HG03280 (cell line): ENCODE measurements around the gene CDK7.
"Not testable (repeated sequence)": the region's sequence is repeated elsewhere in the genome, so short reads cannot be mapped to it uniquely, and the experiment has no call there.

ENCODE experiments used
- ATAC-seq: cut with Tn5 transposase; IDR thresholded peaks from one replicate; pipeline ENCODE4 v1.9.1; 2021; ENCODE audit warnings: mild to moderate bottlenecking, moderate library complexity; ENCODE audit not compliant: unreplicated experiment

The CDK7 gene

DNA sequence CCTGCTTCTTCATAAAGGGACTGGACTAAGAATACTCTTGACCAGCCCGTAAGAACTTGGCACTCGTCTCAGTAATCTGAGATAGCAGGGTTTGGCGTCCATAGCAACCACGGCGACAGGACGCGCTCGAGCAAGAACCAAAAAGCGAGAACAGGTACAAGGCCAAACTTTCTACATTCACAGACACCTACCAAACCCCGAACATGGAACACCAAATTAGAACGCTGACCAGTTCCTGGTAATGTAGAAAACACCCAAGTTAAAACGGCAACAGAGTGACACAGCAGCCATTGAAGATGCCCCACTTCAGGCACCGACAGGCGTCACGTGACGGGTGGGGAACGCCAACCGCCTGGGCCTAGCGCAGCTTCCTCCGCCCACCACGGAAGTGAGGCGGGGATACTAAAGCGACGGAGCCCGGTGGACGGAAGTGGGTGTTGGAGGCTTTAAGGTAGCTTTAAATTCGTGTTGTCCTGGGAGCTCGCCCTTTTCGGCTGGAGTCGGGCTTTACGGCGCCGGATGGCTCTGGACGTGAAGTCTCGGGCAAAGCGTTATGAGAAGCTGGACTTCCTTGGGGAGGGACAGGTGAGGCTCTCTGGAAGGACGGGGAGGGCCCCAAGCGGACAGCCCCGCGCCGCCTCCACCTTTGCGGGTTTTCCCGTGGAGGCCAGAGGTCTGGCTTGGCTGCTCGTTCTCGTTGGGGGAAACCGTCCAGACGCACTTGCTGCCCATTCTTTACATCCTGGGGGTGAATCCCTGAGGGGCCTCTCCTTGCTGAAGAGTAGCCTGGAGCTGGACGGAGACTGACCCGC, at the start of gene CDK7:
Gene CDK7, plus strand, starts transcription at position 430 of the 812 bp plus-strand sequence. Its CDS starts 90 bp downstream, at position 520.
- peak; percentile 99 for ATAC-seq

DNA sequence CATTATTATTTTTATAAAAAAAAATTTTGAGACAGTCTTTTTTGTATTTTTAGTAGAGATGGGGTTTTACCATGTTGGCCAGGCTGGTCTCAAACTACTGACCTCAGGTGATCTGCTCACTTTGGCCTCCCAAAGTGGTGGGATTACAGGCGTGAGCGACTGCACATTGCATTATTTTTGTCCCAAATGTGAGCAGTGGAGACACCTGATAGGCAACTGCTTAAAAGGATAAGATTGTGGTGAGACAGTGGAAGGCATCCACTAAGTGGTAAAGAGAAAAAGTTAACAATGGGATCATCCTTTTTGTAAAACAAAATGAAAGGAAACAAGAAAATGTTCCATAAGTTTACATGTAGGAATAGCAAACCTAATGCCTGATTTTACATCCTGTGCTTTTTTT, 47.3 kb upstream of the CDK7 start:
- no peak for ATAC-seq

DNA sequence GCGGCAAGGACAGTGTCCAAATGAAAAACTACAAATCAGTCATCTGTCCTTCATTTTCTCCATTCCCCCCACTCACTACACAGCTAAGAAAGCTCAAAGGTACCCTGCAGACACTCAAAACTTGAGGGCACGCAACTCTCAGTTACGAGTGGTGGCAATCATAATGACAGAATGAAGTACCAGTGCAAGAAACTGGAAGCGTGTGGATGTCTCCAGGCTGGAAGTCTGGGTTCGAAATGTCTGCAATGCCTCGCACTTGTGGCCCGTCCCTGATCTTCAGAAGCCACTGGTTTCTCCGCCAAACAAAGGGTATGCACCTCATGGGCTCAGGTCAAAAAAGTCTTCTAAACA, 45.9 kb upstream of the CDK7 start:
- no peak for ATAC-seq

DNA sequence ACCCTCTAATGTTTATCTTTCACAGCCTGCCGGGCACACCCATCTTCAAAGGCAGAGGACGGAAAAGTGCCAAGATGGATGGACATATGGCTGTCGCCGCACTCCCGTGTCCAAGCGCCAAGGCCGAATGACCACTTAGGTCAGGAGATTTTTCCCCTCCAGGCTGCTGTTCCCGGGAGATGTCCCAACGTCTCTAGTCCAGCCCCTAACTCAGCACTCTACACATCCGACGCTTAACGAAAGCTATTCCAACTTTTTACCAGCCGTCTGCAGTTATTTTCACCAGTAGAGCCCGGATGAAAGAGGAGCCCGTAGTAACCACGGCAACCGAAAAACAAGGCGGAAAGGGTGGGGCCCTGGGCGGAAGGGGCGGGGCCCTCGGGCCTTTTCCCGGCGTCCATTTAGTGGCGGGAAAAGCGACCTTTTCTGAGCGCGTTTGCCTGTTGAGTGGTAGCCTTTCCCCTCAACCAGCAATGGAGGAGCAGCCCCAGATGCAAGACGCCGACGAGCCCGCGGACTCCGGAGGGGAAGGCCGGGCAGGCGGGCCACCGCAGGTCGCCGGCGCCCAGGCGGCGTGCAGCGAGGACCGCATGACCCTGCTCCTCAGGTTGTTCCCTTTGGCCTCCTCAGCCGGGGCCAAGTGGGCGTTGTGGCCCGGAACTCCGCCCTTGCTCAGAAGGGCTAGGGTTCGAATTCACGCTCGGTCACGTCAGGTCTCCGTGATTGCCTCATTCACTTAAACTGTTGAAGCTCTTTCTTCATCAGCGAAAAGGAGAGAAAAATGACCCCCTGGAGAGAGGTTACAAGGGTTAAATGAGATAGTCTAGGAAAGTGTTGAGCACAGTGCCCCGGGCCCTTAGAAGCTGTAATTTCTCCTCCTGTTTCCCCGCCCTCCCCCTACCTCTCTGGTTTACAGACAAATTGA, 45.3 kb upstream of the CDK7 start, which contains the start of gene CENPH:
Gene CENPH, plus strand, starts transcription at position 422 of the 925 bp plus-strand sequence. Its CDS starts 52 bp downstream, at position 474.
- peak; percentile 92 for ATAC-seq

DNA sequence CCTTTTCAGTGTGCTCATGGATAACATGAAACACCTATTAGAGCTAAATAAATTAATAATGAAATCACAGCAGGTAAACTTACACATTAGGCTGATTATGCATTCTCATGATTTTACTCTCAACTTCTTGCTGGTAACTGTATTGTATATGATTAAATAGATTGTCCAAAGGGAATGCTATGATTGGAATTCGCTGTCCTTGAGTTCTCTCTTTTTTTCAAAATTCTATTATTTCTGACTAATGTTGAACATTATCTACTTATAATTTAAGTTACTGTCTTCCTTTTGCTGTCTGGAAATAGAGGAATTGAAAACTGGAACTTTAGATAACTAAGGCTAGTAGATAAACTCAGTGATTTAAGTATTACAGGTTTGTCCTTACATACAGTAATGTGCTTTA, 32.2 kb upstream of the CDK7 start:
- no peak for ATAC-seq

DNA sequence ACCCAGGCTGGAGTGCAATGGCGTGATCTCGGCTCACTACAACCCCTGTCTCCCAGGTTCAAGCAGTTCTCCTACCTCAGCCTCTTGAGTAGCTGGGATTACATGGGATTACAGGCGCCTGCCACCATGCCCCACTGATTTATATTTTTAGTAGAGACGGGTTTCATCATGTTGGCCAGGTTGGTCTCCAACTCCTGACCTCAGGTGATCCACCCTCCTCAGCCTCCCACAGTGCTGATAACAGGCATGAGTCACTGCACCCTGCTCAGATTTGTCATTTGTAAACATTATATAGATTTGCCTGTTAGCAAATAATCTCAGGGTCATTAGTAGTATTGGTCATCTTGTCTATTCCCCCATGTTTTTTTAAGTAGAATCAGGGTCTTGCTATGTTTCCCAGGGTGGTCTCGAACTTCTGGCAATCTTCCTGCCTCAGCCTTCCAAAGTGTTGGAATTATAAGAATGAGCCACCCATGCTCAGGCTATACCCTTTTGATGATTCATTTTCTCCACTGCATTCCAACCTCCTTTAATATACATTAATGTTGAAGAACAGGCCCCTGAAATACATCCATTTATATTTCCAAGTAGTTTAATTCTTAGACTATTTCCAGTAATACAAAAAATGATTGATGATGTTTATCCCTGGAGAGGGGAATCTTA, 28.0 kb upstream of the CDK7 start:
- ATAC-seq: no peak

DNA sequence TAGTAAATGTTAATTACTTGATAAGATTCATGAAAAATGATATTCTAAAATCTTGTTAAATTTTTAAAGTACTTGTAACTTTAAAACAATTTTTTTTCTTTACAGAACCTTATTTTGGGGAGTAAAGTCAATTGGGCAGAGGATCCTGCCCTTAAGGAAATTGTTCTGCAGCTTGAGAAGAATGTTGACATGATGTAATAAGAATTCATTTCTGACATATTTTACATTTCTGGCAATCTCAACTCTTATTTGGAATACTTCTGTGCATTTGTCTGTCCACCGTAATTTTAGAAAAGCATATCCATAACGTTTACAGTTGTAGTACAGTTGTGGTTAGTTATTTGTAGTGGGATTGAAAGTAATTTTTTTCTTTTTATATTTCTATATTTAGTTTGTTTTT, 25.1 kb upstream of the CDK7 start:
- ATAC-seq: no peak

DNA sequence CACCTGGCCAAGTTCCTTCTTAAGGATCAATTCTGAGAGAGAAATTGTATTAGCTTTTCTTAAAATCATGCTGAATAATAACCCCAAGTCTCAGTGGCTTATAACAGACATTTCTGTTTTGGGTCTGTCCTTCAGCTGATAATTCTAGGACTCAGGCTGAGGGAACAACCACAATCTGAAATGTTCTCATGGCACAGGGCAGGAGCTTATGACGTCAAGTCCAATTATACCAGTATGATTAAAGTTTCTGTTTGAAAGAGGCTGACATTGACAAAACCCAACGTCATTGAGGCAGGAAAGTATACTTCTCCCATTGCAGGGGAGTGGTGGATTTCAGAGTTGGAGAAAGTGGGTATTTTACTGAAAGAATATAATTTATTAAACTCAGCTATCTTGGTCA, 23.5 kb upstream of the CDK7 start:
- no peak for ATAC-seq

DNA sequence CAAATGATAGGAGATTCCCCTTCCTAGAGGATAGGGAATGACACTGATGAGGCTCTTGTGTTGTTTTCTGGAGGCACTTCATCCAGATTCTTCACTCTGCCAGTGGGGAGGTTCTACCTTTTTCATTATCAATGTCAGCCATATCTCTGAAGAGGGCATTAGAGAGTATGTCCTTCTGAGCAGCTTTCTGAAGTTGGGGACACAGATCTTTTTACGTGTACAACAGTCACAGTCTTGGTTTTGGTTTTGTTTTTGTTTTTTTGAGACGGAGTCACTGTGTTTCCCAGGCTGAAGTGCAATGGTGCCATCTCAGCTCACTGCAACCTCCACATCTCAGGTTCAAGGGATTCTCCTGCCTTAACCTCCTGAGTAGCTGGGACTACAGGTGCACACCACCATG, 22.7 kb upstream of the CDK7 start:
- no peak for ATAC-seq

DNA sequence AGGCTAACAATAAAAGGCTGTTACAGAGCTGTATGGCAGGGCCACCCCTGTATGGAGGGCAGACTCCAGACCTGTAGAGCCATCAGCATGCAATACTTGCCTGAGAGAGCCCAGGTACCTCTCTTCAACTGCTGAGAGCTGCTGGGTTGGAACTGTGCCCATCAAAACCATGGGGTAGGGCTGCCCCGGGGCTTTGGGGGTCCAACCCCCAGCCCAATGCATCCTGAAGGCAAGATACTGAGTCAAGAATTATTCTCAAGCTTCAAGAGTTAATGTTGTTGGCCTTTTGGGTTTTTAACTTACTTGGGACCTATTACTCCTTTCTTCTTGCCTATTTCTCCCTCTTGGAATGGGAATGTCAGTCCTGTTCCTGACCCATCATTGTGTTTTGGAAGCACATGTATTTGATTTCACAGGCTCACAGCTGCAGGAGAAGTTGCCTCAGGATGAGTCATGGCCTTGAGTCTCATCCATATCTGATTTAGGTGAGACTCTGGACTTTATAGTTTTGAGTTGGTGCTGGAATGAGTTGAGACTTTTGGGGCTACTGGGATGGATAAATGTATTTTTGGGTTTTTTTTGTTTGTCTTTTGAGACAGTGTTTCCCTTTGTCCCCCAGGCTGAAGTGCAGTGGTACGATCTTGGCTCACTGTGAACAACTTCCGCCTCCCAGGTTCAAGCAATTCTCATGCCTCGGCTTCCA, 21.0 kb upstream of the CDK7 start:
- ATAC-seq: no peak

DNA sequence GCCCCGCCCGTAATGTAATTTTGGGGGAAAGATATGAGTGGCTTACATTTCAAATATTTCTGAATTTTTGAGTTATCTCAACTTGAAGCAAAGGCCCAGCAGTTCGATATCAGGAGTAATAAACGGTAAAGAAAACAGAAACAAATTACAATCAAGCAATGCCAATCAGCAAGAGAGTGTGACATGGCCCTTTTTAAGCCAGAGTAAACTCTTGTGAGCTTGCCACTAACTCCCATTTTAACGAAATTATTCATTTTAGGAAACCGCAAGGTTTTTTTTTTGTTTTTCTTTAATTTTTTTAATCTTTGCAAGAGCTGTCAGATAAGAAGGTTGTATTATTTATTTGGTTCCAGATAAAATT, 17.6 kb upstream of the CDK7 start:
- no peak for ATAC-seq

DNA sequence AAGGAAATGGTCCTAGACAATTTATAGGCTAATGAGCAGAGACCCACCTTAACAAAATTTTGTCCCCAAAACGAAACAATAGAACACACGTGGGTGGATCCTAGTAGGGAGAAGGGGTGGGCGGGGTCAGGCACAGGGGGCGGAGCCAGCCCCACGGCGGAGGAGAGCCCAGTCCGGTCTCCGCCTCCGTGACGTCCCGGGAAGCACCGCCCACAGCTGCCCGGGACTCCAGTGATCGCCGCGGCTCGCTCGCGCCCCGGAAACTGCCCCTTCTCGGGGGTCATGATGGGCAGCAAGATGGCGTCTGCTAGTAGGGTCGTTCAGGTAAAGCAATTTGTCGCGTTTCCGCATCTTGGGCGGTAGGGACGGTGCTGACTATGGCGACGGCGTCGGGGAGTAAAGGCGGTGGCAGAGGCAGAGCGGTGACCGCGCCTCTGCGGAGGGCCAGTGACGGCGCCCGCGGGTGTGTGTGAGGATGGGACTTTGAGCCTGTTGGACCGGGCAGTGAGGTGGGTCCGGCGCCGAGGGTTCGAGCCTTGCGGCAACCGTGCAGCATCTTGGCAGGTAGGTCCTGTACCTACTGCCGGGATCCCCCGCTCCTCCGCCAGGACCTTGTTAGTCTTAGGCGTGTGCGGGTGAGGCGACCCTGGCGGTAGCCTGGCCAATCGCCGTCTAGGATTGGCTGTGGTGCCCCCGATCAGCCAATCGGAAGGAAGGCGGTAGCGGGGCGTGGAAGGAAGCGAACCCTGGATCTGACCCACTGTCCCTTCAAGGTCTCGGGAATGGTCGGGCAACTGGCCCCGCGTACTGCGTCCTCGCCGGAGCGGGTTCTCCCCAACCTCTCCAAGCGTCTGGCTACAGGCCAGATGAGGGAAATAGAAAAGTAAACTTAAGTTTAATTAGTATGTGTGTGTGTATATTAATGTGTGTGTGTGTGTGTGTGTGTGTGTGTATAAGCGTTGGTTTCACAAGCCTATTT, 16.8 kb upstream of the CDK7 start:
- ATAC-seq: peak; percentile 90

DNA sequence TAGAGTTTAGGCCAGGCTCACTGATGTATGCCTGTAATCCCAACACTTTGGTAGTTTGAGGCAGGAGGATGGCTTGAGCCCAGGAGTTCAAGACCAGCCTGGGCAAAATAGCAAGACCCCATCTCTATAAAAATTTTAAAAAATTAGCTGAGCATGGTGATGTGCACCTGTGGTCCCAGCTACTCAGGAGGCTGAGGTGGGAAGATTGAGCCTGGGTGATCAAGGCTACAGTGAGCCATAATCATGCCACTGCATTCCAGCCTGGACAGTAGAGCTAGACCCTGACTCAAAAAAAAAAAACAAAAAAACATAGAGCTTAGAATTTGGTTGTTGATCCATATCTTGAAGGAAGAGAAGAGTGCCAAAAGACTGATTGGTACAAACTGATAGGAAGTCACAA, 14.7 kb upstream of the CDK7 start:
- no peak for ATAC-seq

DNA sequence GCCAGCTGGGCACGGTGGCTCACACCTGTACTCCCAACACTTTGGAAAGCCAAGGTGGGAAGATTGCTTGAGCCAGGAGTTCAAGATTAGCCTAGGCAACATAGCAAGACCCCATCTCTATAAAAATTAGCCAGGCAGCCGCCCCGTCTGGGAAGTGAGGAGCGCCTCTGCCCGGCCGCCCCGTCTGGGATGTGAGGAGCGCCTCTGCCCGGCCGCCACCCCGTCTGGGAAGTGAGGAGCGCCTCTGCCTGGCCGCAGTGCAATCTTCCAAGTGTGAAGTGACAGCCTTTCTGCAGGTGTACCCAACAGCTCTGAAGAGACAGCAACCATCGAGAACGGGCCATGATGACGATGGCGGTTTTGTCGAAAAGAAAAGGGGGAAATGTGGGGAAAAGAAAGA, 14.3 kb upstream of the CDK7 start:
- not testable (repeated sequence) for ATAC-seq

DNA sequence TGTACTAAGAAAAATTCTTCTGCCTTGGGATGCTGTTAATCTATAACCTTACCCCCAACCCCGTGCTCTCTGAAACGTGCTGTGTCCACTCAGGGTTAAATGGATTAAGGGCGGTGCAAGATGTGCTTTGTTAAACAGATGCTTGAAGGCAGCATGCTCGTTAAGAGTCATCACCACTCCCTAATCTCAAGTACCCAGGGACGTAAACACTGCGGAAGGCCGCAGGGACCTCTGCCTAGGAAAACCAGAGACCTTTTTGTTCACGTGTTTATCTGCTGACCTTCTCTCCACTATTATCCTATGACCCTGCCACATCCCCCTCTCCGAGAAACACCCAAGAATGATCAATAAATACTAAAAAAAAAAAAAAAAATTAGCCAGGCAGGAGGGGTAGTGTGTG, 13.9 kb upstream of the CDK7 start:
- not testable (repeated sequence) for ATAC-seq

DNA sequence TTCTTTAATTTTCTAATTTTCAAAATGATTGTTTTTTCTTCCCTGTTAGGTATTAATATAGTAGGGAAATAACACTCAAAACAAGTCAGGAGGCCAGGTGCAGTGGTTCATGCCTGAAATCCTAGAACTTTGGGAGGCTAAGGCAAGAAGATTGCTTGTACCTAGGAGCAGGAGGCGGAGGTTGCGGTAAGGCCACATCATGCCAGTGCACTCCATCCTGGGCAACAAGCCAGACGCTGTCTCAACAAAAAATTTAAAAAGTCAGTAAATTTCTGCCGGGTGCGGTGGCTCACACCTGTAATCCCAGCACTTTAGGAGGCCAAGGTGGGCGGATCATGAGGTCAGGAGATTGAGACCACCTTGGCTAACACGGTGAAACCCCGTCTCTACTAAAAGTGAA, 10.2 kb upstream of the CDK7 start:
- no peak for ATAC-seq

DNA sequence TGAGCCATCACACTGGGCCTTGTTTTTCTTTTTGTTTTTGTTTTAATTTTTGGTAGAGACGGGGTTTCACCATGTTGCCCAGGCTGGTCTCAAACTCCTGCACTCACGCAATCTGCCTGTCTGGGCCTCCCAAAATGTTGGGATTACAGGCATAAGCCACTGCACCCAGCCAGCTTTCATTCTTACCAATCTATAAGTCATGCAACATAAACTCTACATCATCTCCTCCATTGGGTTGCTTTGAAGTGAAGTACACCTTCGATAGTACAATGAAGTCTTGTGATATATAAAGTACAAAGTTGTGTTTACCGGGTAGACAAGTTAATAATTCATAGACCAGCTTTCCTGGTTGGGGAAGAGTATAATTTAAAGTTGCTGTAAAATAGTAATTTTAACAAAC, 8.8 kb upstream of the CDK7 start:
- no peak for ATAC-seq

DNA sequence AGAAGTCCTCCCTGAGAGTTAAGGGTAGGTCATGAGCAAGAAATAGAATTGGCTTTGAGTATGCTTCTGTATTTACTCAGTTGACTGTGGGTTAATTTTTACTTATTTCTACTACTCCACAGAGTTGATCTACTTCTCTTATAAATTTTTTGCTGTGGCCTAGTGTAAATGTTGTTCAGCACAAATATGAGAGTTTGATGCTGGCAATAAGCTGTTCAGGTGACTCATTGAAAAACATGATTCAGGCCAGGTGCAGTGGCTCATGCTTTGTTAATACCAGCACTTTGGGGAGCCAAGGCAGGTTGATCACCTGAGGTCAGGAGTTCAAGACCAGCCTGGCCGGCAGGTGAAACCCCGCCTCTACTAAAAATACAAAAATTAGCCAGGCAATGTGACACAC, 4.5 kb upstream of the CDK7 start:
- no peak for ATAC-seq

DNA sequence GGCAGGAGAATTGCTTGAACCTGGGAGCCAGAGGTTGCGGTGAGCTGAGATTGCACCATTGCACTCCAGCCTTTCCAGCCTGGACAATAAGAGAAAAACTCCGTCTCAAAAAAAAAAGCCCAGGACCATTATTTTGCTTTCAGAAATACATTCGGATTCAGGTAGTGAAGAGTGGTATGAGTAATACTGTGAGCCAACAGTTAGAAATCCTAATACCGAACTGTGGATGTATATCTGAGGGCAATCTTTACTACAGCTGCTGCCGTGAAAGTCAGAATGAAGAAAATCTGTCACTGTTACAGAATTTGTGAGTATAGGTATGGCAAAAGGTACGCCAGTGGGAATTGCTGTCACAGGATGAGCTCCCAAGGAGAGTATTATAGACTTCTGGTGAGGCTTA, 3.4 kb upstream of the CDK7 start:
- no peak for ATAC-seq

DNA sequence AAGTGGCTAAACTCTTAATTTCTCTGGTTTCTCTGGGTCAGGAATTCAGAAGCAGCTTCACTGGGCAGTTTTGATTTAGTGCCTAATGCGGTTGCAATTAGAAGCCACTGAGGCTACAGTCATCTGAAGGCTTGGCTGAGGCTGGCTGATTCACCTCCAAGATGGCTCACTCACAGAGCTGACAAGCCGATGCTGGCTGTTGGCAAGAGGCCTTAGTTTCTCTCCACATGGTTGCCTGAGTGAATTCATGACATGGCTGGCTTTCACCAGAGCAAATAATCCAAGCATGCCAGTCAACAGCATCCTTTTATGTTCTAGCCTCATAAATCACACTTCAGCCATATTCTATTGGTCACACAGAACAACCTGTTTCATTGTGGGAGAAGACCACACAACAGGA, 2.8 kb upstream of the CDK7 start:
- ATAC-seq: no peak
